HG02870 (cell line): ENCODE data around the gene FUT9.

ENCODE experiments used
- ATAC-seq: cut with Tn5 transposase; IDR thresholded peaks from one replicate; pipeline ENCODE4 v1.9.1; 2021; ENCODE audit warnings: mild to moderate bottlenecking, moderate library complexity; ENCODE audit not compliant: unreplicated experiment

Gene FUT9

DNA sequence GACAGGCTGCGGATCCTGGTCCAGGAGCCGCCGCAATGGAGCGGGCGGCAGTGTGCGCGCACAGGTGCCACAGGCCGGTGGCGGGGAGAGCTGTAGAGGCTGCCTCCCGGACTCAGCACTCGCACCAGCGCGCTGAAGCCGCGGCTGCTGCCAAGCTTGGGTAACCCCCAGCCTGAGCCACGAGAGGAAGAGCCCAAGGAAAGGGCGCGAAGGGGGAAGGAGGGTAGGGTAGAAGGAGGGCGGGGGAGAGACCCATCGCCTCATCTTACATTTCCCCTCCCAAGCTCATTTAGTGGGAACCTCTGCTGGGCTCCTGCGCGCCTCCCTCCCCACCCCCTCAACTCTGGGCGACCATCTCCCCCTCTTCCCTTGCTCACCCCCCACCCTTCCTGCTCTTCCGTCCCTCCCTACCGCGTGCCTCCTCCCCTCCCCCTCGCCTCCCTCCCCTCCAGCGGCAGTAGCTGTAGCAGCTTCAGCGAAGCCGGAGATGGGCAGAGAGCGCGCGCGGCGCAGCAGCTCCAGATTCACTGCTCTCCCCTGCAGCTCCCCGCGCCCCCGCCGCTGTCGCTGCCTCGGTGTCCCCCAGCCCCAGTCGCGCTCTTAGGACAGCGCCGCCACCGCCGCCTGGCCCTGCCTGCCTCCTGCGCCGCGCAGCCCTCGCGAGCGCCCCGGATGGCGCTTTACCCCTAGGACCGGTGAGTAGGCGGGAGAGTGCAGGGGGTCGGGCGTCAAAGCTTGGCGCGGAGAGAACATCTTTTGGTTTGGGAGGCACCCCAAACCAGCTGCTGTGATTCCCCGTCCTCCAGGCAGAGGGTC is at the start of gene FUT9:
Gene FUT9 (plus strand): TSS at position 457 of the 816 bp plus-strand sequence. CDS start 187,182 bp downstream, outside the sequence.
- ATAC-seq: no peak

DNA sequence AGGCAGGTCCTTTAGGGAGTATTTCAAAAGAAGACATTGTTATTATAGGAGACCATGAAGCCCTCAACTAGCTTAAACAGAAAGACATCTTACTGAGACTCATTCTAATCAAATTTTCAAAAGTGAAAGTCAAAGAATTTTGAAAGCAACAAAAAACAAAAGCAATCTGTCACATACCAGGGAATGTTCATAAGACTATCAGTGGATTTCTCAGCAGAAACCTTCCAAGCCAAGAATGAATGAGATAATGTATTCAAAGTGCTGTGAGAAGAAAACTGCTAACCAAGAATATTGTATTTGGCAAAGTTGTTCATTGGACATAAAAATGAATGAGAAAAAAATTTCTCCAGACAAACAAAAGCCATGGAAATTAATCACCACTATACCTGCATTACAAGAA is 48.2 kb upstream of the FUT9 start:
- no peak for ATAC-seq

- ATAC-seq: no peak
These were observed 41.8 kb upstream of the FUT9 start for GRCh38 chr6:95973976-95974375.

GRCh38 chr6:95978230-95978629 is 37.5 kb upstream of the FUT9 start:
- no peak for ATAC-seq

- no peak for ATAC-seq
These were observed 23.9 kb upstream of the FUT9 start for GRCh38 chr6:95991906-95992305.

DNA sequence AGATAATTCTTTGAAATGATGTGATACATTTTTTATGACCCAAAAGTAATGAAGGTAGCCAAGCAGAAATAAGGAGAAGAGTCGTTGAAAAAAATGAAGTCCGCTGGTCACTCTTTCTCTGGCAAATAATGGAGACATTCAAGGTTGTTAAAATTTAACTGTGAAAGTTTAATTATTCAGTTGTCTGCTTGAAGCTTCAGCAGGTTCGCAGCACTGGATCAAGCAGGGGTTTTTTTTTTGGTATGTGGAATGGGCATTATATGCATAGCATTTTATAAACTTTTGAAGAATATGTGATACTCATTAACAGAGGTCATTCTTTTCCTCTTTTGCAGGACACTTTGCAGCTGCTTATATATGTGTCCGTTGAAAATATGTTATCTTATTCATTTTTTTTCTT is 21.6 kb upstream of the FUT9 start:
- ATAC-seq: no peak

DNA sequence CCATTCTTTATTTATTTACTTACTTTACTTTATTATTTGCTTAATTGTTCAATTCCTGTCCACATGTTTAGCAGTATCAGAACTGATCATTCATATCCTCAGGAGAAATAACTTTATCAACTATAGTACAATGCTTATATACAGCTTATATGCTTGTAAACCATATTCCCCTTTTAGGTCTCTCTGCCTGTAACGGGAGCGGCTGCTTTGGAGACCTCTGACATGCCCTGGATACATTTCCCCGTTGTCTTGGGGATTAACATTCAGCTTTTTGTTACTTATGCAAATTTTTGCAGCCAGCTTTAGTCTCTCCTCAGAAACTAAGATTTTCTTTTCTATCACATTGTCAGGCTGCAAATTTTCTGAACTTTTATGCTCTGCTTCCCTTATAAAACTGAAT is 17.6 kb upstream of the FUT9 start:
- no peak for ATAC-seq

DNA sequence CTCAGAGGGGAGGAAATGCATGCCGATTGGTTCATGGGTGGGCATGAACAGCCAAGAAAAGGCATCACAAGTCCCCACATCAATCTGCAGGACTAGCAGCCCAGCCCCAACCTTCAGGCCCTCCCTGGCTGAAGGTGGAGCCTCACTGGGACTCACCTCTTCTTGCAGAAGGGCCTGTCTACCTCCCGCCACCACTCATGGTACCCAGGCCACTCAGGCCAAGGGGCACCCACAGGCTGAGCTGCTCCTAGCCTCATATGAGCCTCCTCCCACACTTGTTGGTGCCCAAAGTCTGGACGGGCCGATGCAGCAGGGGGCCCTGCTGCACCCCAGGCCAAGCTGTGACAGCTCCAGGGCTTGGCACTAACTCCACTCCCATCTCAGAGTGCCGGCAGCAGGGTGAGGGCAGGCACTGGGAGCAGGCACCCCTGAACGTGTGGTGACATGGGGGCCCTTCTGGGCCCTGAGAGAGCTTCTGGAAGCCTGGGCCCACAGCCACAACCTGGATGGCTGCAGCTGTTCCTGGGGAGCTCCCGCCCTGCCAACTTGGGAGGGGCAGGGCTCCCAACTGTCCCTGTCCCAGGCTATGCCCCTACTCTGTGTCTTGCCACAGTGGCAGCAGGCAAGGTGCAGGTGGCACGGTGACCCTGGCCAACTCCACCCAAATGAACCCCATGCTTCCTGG is 13.7 kb upstream of the FUT9 start:
- no peak for ATAC-seq

GRCh38 chr6:96002576-96002910 is 13.2 kb upstream of the FUT9 start:
- no peak for ATAC-seq

- ATAC-seq: no peak
These were observed 12.9 kb upstream of the FUT9 start for GRCh38 chr6:96002912-96003311.

DNA sequence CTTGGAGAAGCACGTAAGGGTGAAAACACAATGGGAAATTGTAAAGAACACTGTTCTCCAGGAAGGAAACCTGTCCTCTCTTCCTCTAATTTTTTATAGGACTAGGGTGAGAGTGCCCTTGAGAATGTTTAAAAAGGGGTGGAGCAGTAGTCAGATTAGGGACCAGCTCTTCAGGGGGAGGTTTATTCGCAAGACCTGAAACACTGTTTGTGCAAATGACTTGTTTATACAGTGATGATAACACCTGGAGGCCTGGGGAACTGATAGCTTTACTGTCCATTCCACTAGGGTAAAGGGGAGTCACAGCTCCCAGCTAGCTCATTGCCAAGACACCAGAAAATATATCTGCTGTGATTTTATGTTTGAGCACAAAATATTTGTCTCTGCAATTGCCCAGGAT is 8.1 kb upstream of the FUT9 start:
- no peak for ATAC-seq

GRCh38 chr6:96013531-96013930 is 2.2 kb upstream of the FUT9 start:
- no peak for ATAC-seq

DNA sequence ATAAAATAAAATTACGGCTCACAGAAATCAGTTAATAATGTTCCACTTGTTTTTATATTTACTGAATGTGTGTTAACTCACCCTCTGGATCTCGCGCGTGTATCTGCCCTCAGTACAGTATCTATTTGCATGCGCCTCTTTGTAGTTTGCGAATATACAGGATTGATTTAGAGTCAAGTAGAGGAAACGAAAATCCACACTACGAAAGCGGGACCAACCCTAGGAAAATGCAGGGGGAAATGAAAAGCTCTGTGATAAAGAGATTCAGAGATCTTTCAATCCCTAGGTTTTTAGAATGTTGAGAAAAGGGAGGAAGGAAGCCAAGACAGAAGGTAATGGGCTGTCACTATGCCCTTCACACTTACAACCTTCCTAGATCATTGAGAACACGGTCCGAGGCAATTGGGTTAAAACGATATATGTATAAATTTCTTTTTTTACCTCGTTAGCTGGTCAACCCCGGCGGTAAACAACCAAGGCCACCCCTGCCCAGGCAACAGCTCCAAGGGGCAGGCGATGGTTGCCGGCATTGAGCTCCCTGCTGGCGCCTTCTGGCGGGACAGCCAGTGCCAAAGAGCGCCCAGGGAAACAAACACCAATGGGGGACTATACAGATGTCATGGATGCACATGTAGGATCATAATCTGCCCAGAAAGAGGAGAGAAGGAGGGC is 792 bp upstream of the FUT9 start:
- ATAC-seq: no peak

DNA sequence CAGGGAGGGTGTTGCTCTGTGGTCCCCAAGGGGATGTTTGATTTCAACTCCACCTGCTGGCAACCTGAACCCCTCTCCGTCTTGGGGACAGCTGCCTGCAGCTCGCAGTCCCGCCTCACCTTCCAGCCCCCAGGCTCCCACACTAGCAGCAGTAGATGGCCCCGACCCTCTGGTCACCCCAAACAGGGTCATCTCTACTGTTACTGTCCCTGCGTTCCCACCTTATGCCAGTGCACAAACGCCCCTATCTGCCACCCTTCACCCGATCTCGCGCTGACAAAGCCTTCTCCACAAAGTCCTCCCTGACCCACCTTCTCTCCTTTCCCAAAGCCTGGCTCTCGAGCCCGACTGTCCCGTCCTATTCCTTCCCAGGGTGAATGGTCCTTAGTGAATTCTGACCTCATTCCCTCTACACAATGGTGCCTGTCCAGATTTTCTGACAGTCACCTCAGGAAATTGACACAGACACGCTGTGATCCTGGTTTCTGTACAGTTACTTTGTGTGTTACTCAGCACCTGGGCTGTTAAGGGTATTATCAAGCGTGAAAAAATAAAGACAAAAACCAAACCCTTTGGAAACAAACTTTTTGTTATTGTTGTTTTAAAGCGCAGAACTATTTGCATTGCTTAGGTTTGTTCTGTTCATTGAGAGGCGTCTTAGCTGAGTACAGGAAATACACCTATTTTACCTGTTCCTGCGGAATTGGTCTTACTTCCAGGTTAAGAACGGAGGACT is 728 bp downstream of the FUT9 start:
- ATAC-seq: no peak

DNA sequence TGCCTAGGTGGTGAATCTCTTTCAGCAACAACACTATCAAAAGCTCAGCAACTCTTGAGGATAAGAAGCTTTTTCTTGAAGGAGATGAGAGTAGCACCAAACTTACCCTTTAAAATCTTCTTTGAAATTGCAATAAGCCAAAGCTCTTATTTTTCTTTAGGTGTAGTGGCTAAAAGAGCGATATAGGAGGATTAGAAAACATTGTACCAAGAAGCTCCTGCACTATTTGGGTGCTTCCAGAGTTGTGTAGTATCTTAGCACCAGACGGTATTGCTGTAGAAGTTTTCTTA is 1.2 kb downstream of the FUT9 start:
- no peak for ATAC-seq

GRCh38 chr6:96022225-96022624 is 6.5 kb downstream of the FUT9 start:
- no peak for ATAC-seq

DNA sequence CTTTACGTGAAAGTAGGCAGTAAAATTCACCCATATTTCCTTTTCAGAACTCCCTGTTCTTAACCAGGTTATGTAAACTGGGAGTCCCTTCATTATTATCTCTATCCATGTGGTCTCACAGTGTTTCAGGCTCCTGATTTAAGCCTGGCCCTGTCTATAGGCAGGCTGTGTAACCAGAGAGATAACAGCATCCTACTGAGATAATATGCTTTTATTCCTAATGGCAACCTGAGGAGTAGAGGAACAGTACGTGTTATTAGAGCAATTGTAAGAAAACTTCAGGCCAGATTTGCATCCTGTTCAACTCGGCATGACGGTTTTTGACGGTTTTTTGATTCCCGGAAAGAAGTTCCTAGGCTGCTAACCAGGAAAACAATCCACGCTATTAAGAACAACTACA is 16.9 kb downstream of the FUT9 start:
- no peak for ATAC-seq

- no peak for ATAC-seq
These were observed 35.8 kb downstream of the FUT9 start for GRCh38 chr6:96051555-96051954.

DNA sequence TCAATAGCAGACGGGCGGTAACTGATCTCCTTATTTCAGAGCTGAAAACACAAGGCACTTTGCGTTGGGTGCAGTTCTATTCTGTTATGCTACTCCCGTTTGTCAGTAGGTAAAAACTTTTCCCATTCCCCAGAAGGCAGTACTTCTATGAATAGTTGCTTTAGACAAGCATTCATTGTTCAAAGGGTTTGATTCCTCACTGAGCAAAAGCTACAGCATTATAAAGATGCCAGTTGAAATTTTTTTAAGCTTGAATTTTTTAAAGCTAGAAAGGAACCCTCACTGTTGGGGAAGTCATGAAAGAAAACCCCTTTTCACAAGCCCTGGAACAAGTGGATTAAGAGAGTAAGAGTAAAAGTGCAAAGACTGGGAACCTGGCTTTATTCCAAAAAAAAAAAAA is 42.3 kb downstream of the FUT9 start:
- ATAC-seq: no peak

DNA sequence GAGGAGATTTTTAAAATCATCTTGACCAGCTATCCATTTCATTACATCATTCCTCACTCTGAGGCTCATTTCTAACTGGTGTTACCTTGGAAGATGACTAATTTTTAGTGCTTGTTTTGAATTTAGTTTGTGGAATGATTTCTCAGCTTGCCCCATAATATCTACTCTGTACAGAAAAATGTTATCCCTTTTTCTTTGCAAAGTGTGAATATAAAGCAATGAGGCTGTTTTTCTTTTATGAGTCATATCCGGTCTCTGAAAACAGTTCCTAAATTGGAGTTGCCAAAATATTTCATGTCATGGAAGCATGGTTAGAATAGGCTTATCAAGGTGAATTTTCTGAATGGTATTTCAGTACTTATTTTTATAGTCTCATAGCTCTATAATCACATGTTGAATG is 43.8 kb downstream of the FUT9 start:
- no peak for ATAC-seq

DNA sequence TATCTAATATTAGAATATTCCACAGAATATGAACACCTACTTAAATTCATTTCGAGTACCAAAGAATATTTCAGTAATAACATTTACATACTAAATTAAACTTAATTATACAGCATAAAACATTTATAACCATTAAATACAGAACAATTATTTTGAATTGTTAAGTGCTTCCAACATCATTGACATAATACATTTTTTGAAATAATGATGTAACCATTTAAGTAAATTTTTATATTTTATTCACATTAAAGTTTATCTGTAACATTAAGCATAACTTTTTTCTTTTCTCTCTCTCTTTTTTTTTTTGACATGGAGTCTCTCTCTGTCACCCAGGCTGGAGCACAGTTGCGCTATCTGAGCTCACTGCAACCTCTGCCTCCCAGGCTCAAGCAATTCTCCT is 44.5 kb downstream of the FUT9 start:
- no peak for ATAC-seq

DNA sequence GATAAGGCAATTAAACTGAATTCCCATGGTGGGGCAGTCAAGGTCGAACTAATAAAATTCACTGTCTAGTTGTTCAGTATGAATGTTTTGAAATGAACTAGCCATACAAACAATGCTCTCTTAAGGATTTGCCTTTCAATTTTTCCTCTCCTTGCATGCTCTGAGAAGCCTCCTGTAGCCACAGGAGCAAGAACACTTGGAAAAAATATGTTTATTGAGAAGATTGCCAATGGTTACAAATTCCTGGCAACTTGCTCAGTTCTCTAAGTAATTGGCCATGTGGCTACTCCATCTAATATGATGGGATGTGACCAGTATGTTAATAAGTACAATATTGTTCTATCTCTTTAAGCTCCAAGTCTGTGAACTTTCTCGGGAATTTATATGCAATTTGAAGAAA is 49.4 kb downstream of the FUT9 start:
- ATAC-seq: no peak
